ENCODE results near the gene TPR.

- TF ChIP-seq CTCF (IDR thresholded peaks at IDR 0.05; ENCODE audit: control extremely low read depth in 1 of 3, insufficient read depth in 1 of 3, low read depth in 1 of 3, low read length in 3 of 3), result no peak
- no peak for TF ChIP-seq POLR2A (IDR thresholded peaks at IDR 0.05; ENCODE audit: control extremely low read depth in 1 of 2, low read depth in 2 of 2, low read length in 2 of 2)
- no peak for TF ChIP-seq CEBPB (IDR thresholded peaks at IDR 0.05; ENCODE audit: low read depth, low read length)
- TF ChIP-seq TBP (IDR thresholded peaks at IDR 0.05; ENCODE audit: low read depth, low read length), result no peak
- no peak for TF ChIP-seq NANOG (IDR thresholded peaks at IDR 0.05; ENCODE audit: insufficient read depth, low read depth, low read length, poor library complexity, severe bottlenecking)
- TF ChIP-seq NRF1 (IDR thresholded peaks at IDR 0.05; ENCODE audit: low read depth, low read length), result no peak
- no peak for TF ChIP-seq POLR2AphosphoS5 (IDR thresholded peaks at IDR 0.05; ENCODE audit: low read depth, low read length)
- TF ChIP-seq SAP30 (IDR thresholded peaks at IDR 0.05; ENCODE audit: insufficient read depth, insufficient replicate concordance, low read length), result no peak
Observed at GRCh38 chr1:186272486-186272885, 102.6 kb downstream of the TPR start.
